ENCODE measurements around the gene MRPL12. TPM values are rescaled to one million over a fixed set of nuclear protein-coding genes. Genes with fewer than 3 reads are reported as not detected.

The MRPL12 gene
- total RNA-seq, 2 donors from 2014 or later: 17.1 to 45.8 TPM

GRCh38 chr17:81695801-81696200 is 7.4 kb upstream of the MRPL12 start:
- peaks cover 9 to 48% of the 10 kb centered on the region in 2 donors for H3K36me3 ChIP-seq (replicated peaks in 1 of 2; ENCODE audit: insufficient read depth in 1 of 2, low read depth in 2 of 2)
- WGBS, 2 donors: 85 to 90% methylated on average over 11 to 22 of the region's 22 CpGs
- no peaks in the 10 kb centered on the region for H3K27me3 ChIP-seq
- no peak for ATAC-seq
- no peak for DNase-seq
- intact Hi-C loops (cut with DNase I): loop anchor here (10.0 kb wide), 1 partner anchor 421 kb away; no protein-coding TSS in a partner anchor
- TF ChIP-seq CTCF (IDR thresholded peaks at IDR 0.05): no peak
- TF ChIP-seq POLR2A (IDR thresholded peaks at IDR 0.05): no peak
- H3K4me3 ChIP-seq: no peak overlapping the region
- H3K9me3 ChIP-seq: no peaks in the 10 kb centered on the region
- peaks cover 4% of the 10 kb centered on the region for H3K4me1 ChIP-seq
- H3K27ac ChIP-seq: no peak overlapping the region

GRCh38 chr17:81696218-81696941 is 6.8 kb upstream of the MRPL12 start:
- Histone ChIP-seq H3K4me3 (no peak overlapping the region), H3K27me3 (no peaks in the 10 kb centered on the region), H3K27ac (no peak overlapping the region), H3K9me3 (no peaks in the 10 kb centered on the region), H3K36me3 (replicated peaks in 1 of 2; ENCODE audit: insufficient read depth in 1 of 2, low read depth in 2 of 2) (peaks cover 9 to 43% of the 10 kb centered on the region in 2 donors), H3K4me1 (peaks cover 9% of the 10 kb centered on the region)
- 91 to 95% methylated on average over 22 to 25 of the region's 40 CpGs for WGBS, 2 donors
- ATAC-seq (no peak), DNase-seq (no peak)
- TF ChIP-seq POLR2A (IDR thresholded peaks at IDR 0.05) (no peak), CTCF (IDR thresholded peaks at IDR 0.05) (no peak)
- intact Hi-C loops (cut with DNase I): loop anchor here (10.0 kb wide), 1 partner anchor 422 kb away; no protein-coding TSS in a partner anchor

- intact Hi-C loops (cut with DNase I): loop anchor here (10.0 kb wide), 1 partner anchor 423 kb away; no protein-coding TSS in a partner anchor
- WGBS, 2 donors: 83 to 95% methylated on average over 11 to 25 of the region's 25 CpGs
- H3K27ac ChIP-seq: no peak overlapping the region
- H3K4me1 ChIP-seq: peaks cover 20% of the 10 kb centered on the region
- H3K9me3 ChIP-seq: no peaks in the 10 kb centered on the region
- DNase-seq (no peak), ATAC-seq (no peak)
- no peak overlapping the region for H3K4me3 ChIP-seq
- H3K36me3 ChIP-seq (replicated peaks in 1 of 2; ENCODE audit: insufficient read depth in 1 of 2, low read depth in 2 of 2): peaks cover 9 to 35% of the 10 kb centered on the region in 2 donors
- H3K27me3 ChIP-seq: no peaks in the 10 kb centered on the region
- no peak for TF ChIP-seq CTCF (IDR thresholded peaks at IDR 0.05)
- TF ChIP-seq POLR2A (IDR thresholded peaks at IDR 0.05): no peak
Measured at GRCh38 chr17:81697261-81698044, 5.7 kb upstream of the MRPL12 start.

GRCh38 chr17:81700353-81701287 is 2.5 kb upstream of the MRPL12 start:
- no peak for ATAC-seq
- intact Hi-C loops (cut with DNase I): no loop called here
- peaks cover 9 to 20% of the 10 kb centered on the region in 2 donors for H3K36me3 ChIP-seq (replicated peaks in 1 of 2; ENCODE audit: insufficient read depth in 1 of 2, low read depth in 2 of 2)
- no peak for DNase-seq
- TF ChIP-seq POLR2A (IDR thresholded peaks at IDR 0.05) (no peak), CTCF (IDR thresholded peaks at IDR 0.05) (no peak)
- H3K4me3 ChIP-seq: no peak overlapping the region
- no peak overlapping the region for H3K27ac ChIP-seq
- 83 to 86% methylated on average over 13 to 22 of the region's 25 CpGs for WGBS, 2 donors
- H3K9me3 ChIP-seq: no peaks in the 10 kb centered on the region
- peaks cover 31% of the 10 kb centered on the region for H3K4me1 ChIP-seq
- no peaks in the 10 kb centered on the region for H3K27me3 ChIP-seq
